HepG2 (cell line): ENCODE data around the gene PRKN. TPM values are rescaled to one million over a fixed set of nuclear protein-coding genes. Genes with fewer than 3 reads are reported as not detected.

Experiments used
- ATAC-seq: fragments of 200-7000 bp; cut with Tn5 transposase; 3 replicates; pipeline ENCODE4 v1.9.1; 2020; ENCODE audit warnings: mild to moderate bottlenecking, moderate library complexity
- BruUV-seq: library from RNA; stranded (reverse); fragments of 400-500 nt; replicated peaks from 2 replicates; lab custom pipeline; 2021; lab: Mats Ljungman, UMichigan
- CTCF ChIA-PET: fragments of 300-600 bp; formaldehyde crosslinking; extraction: SDS; loops from one replicate; lab custom pipeline; 2021; ENCODE audit warnings: low total read pairs, inconsistent platforms, low intra/inter-chr PET ratio; lab: Yijun Ruan, JAX
- POLR2A ChIA-PET: fragments of 350-600 bp; sonication (Branson Sonifier 250); formaldehyde crosslinking; loops from one replicate; lab custom pipeline; 2020; ENCODE audit warnings: antibody characterized with exemption, inconsistent platforms; lab: Yijun Ruan, JAX
- DNase-seq: peaks from one replicate; pipeline ENCODE4 v3.0.0-alpha.2; 2015; ENCODE audit warnings: low spot score
- FAIRE-seq: peaks from 3 replicates; lab custom pipeline; 2011; peaks lifted over from hg19 to GRCh38; lab: Jason Lieb, UNC
- H2AFZ ChIP-seq: one replicate; pipeline ENCODE4 v1.6.1; 2011; ENCODE audit warnings: low read length, inconsistent platforms
- H3K27ac ChIP-seq: fragments of 300-600 bp; 3 replicates; pipeline ENCODE4 v1.8.0; 2011; ENCODE audit warnings: mixed run types, mild to moderate bottlenecking, mixed read lengths, low read length, inconsistent platforms; ENCODE audit not compliant: insufficient read depth; ENCODE audit errors: extremely low read length
- H3K27me3 ChIP-seq, 2 experiments: fragments of 200-600 bp in 1 of 2; 2 replicates in 1 of 2; 3 replicates in 1 of 2; pipeline versions ENCODE4 v1.6.0 to v1.8.0; 2011; ENCODE audit warnings: low read length in 2 of 2, mild to moderate bottlenecking in 2 of 2, moderate library complexity in 2 of 2, inconsistent platforms in 1 of 2; ENCODE audit not compliant: insufficient read depth in 2 of 2, control insufficient read depth in 1 of 2
- H3K36me3 ChIP-seq, 2 experiments: fragments of 200-600 bp in 1 of 2; replicated peaks in 1 of 2; 2 replicates in 1 of 2; 3 replicates in 1 of 2; pipeline versions ENCODE4 v1.5.1 to v1.8.0; 2011; ENCODE audit warnings: low read length in 2 of 2, inconsistent platforms in 1 of 2; ENCODE audit not compliant: insufficient read depth in 2 of 2, control insufficient read depth in 1 of 2
- H3K4me1 ChIP-seq: 2 replicates; pipeline ENCODE4 v1.5.1; 2012; ENCODE audit warnings: low read length, inconsistent platforms; ENCODE audit not compliant: insufficient read depth
- H3K4me2 ChIP-seq: 2 replicates; pipeline ENCODE4 v1.6.0; 2011; ENCODE audit warnings: low read depth, low read length, inconsistent platforms
- H3K4me3 ChIP-seq, 3 experiments: fragments of 200-600 bp in 1 of 3; sonication (generic), shearing (Covaris generic) in 1 of 3; replicated peaks in 1 of 3; 2 replicates each; pipeline ENCODE4 v1.5.1; 2011 to 2016; ENCODE audit warnings: low read length in 3 of 3, inconsistent platforms in 2 of 3, low read depth in 2 of 3, mild to moderate bottlenecking in 2 of 3, control low read depth in 1 of 3, mixed read lengths in 1 of 3; ENCODE audit not compliant: insufficient read depth in 1 of 3
- H3K79me2 ChIP-seq: one replicate; pipeline ENCODE4 v1.6.1; 2011; ENCODE audit warnings: low read length, inconsistent platforms; ENCODE audit not compliant: insufficient read depth
- H3K9ac ChIP-seq: 2 replicates; pipeline ENCODE4 v1.6.0; 2011; ENCODE audit warnings: mild to moderate bottlenecking, low read depth, low read length, inconsistent platforms; ENCODE audit not compliant: insufficient read depth
- H3K9me3 ChIP-seq: 2 replicates; pipeline ENCODE4 v1.5.1; 2012; ENCODE audit warnings: mild to moderate bottlenecking, low read length
- H4K20me1 ChIP-seq: 2 replicates; pipeline ENCODE4 v1.6.0; 2011; ENCODE audit warnings: inconsistent platforms, mild to moderate bottlenecking, low read length, moderate library complexity; ENCODE audit not compliant: insufficient read depth
- DNMT1 ChIP-seq: sonication (generic); formaldehyde crosslinking; IDR thresholded peaks from 2 replicates; pipeline ENCODE4 v1.5.1; 2020; ENCODE audit warnings: mild to moderate bottlenecking, missing genetic modification reagents
- KAT2B ChIP-seq: fragments of 150-350 bp; IDR thresholded peaks from 2 replicates; pipeline ENCODE4 v1.6.1; 2014; ENCODE audit warnings: low read depth, low read length, borderline replicate concordance
- MXI1 ChIP-seq: IDR thresholded peaks from 3 replicates; pipeline ENCODE4 v1.6.1; 2012; ENCODE audit warnings: low read depth, low read length, inconsistent platforms, borderline replicate concordance
- TCF7L2 ChIP-seq: IDR thresholded peaks from 2 replicates; pipeline ENCODE4 v1.6.1; 2011; ENCODE audit warnings: mild to moderate bottlenecking, low read depth, low read length, moderate library complexity
- ZBTB1 ChIP-seq: sonication (generic); formaldehyde crosslinking; IDR thresholded peaks from 2 replicates; pipeline ENCODE4 v1.4.0; 2020; ENCODE audit warnings: missing genetic modification reagents, borderline replicate concordance
- ZNF253 ChIP-seq: sonication (generic); formaldehyde crosslinking; IDR thresholded peaks from 2 replicates; pipeline ENCODE4 v1.8.0; 2022; ENCODE audit warnings: mild to moderate bottlenecking, missing genetic modification reagents, borderline replicate concordance
- ZNF510 ChIP-seq: sonication (generic); formaldehyde crosslinking; IDR thresholded peaks from 2 replicates; pipeline ENCODE4 v1.4.0; 2020; ENCODE audit warnings: low read depth, mild to moderate bottlenecking, missing genetic modification reagents
- ZNF549 ChIP-seq: sonication (generic); formaldehyde crosslinking; IDR thresholded peaks from 2 replicates; pipeline ENCODE4 v1.5.0; 2020; ENCODE audit warnings: missing genetic modification reagents
- ZNF552 ChIP-seq: sonication (generic); formaldehyde crosslinking; IDR thresholded peaks from 2 replicates; pipeline ENCODE4 v1.9.0; 2022; ENCODE audit warnings: missing genetic modification reagents, mild to moderate bottlenecking, borderline replicate concordance
- ZNF883 ChIP-seq: sonication (generic); formaldehyde crosslinking; IDR thresholded peaks from 2 replicates; pipeline ENCODE4 v1.5.1; 2020; ENCODE audit warnings: mild to moderate bottlenecking, missing genetic modification reagents; ENCODE audit errors: not compliant biosample characterization
- ZSCAN5A ChIP-seq: sonication (generic); formaldehyde crosslinking; IDR thresholded peaks from 2 replicates; pipeline ENCODE4 v1.8.0; 2022; ENCODE audit warnings: mild to moderate bottlenecking, missing genetic modification reagents, borderline replicate concordance
- WGBS: methylation state at CpG from one replicate; pipeline ENCODE4 v1.1.6; 2017; ENCODE audit warnings: low lambda C conversion rate; 5-methylcytosine and 5-hydroxymethylcytosine counted together
- in situ Hi-C: cut with HindIII; loops from 2 replicates; pipeline ENCODE4 v1.10.0; 2017; ENCODE audit warnings: low pct_unique_long_range_greater_than_20kb; ENCODE audit not compliant: extremely low pct_ligation_motif_present
- intact Hi-C: fragments of 100-400 bp; cut with micrococcal nuclease; formaldehyde crosslinking; loops from one replicate; pipeline ENCODE4 v1.10.0; 2022; ENCODE audit not compliant: unreplicated experiment
- polyA plus RNA-seq, 8 experiments: library from polyadenylated mRNA; depleted of rRNA in 3 of 8; stranded (reverse) in 7 of 8; unstranded in 1 of 8; fragments of >200 nt; fragmentation: Illumina TruSeq in 4 of 8; extraction: Trizol in 4 of 8; gene quantifications; 2 replicates each; pipeline versions ENCODE4 v1.2.1 to v1.2.3, GENCODE V29; 2011 to 2016; ENCODE audit warnings: low read depth in 4 of 8, missing spikeins in 1 of 8, mixed read lengths in 1 of 8; ENCODE audit not compliant: insufficient read depth in 1 of 8
- total RNA-seq, 5 experiments: library from RNA; depleted of rRNA; stranded (reverse); fragments of >200 nt; fragmentation: Illumina TruSeq; extraction: Trizol; gene quantifications; 2 replicates each; pipeline ENCODE4 v1.2.3, GENCODE V29; 2016; ENCODE audit warnings: low read depth in 1 of 5

The PRKN gene
- total and polyA plus RNA-seq, 2 of the 13 experiments (the other 11 are each of a cell fraction or from before 2014, with no cell fraction given), result 0.31 to 0.44 TPM

GRCh38 chr6:161480421-161481155 lies 1247.0 kb downstream of the PRKN start:
- H3K27me3 ChIP-seq, result peaks cover 0 to 6% of the 10 kb centered on the region in 2 experiments; a peak in 1 of 5 replicates
- no peaks in the 10 kb centered on the region for H3K9me3 ChIP-seq
- intact Hi-C loops, result no loop called here
- POLR2A ChIA-PET, result no interaction called here
- CTCF ChIA-PET, result no interaction called here
- H4K20me1 ChIP-seq, result no peaks in the 10 kb centered on the region
- no peak overlapping the region for H3K9ac ChIP-seq
- no peaks in the 10 kb centered on the region for H3K36me3 ChIP-seq
- in situ Hi-C loops, result no loop called here
- no peak for ATAC-seq
- FAIRE-seq, result no peak
- no peaks in the 10 kb centered on the region for H3K4me1 ChIP-seq
- TF ChIP-seq ZNF510 (CRISPR knock-in tag) (no peak), MXI1 (no peak), ZNF253 (CRISPR knock-in tag) (no peak), ZNF552 (no peak), ZNF549 (CRISPR knock-in tag) (no peak), ZBTB1 (no peak), DNMT1 (CRISPR knock-in tag) (no peak), TCF7L2 (no peak), ZSCAN5A (CRISPR knock-in tag) (no peak), ZNF883 (CRISPR knock-in tag) (no peak), KAT2B (no peak)
- 37% methylated on average over 12 of the region's 12 CpGs for WGBS
- DNase-seq, result no peak
- no peak overlapping the region for H3K4me2 ChIP-seq
- no peak overlapping the region for H2AFZ ChIP-seq
- no TSS peak for BruUV-seq
- no peak overlapping the region for H3K4me3 ChIP-seq
- H3K27ac ChIP-seq, result no peak overlapping the region
- H3K79me2 ChIP-seq, result no peaks in the 10 kb centered on the region
